A673 (cell line): Measurements from ENCODE around the gene CLASP1.

Source experiments
- CTCF ChIP-seq: fragments of 300-800, 200-600 bp; sonication (generic); conservative IDR thresholded peaks from 2 replicates; pipeline ENCODE4 v1.5.1; 2017; ENCODE audit warnings: low read depth, mild to moderate bottlenecking, antibody characterized with exemption, low read length, moderate library complexity, mixed read lengths
- EZH2 ChIP-seq: fragments of 200-600 bp; sonication (generic); IDR thresholded peaks from 2 replicates; pipeline ENCODE4 v1.6.1; 2017; ENCODE audit warnings: borderline replicate concordance, low read depth, mild to moderate bottlenecking, mixed read lengths, antibody characterized with exemption, low read length; ENCODE audit not compliant: poor library complexity, severe bottlenecking

DNA sequence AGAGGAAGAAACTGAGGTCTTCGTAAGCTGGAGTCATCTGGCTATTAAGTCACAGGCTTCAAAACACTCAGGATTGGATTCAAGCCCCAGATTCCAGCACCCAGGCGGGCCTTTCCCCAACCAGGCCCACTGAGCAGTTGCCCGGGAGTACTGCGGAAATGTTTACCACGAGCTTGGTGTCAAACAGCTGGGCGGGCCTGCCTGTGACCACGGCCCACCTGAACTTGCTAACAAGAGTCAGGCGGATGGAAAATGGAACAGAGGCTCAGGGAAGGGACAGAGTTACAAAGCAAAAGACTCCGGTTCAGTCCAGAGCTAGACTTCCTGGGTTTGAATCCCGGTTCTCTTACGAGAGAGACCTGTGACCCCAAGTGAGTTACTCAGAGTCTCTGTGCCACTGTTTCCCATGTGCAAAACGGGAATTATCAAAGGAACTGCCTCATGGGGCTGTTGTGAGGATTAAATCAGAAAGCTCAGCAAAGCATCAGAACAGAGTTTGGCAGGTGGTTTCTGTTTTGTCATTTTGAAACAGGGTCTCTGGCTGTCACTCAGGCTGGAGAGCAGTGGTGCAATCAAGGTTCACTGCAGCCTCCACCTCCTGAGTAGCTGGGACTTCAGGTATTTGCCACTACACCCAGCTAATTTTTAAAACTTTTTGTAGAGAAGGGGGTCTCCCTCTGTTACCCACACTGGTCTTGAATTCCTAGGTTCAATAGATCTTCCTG is 315.3 kb downstream of the CLASP1 start:
- no peak for TF ChIP-seq CTCF
- TF ChIP-seq EZH2 = no peak
